ENCODE measurements around the gene GRAMD1B.

GRAMD1B gene

GRCh38 chr11:123494195-123495050 lies 64.4 kb downstream of the GRAMD1B start:
- Histone ChIP-seq H3K4me3 (replicated peaks; ENCODE audit: low read depth, low read length) (no peak overlapping the region), H3K36me3 (ENCODE audit: control insufficient read depth, insufficient read depth, low read length) (no peaks in the 10 kb centered on the region), H3K27me3 (replicated peaks; ENCODE audit: control insufficient read depth, insufficient read depth, low read length) (no peaks in the 10 kb centered on the region)
- no peak for DNase-seq (ENCODE audit: extremely low read depth, insufficient read length)
- TF ChIP-seq CTCF (IDR thresholded peaks at IDR 0.05; ENCODE audit: insufficient read depth, low read length, poor library complexity, severe bottlenecking) = no peak

GRCh38 chr11:123504401-123504800 lies 74.3 kb downstream of the GRAMD1B start:
- H3K4me3 ChIP-seq (replicated peaks; ENCODE audit: low read depth, low read length) = no peak overlapping the region
- TF ChIP-seq CTCF (IDR thresholded peaks at IDR 0.05; ENCODE audit: insufficient read depth, low read length, poor library complexity, severe bottlenecking) = no peak
- no peak for DNase-seq (ENCODE audit: extremely low read depth, insufficient read length)
- no peaks in the 10 kb centered on the region for H3K27me3 ChIP-seq (replicated peaks; ENCODE audit: control insufficient read depth, insufficient read depth, low read length)
- no peaks in the 10 kb centered on the region for H3K36me3 ChIP-seq (ENCODE audit: control insufficient read depth, insufficient read depth, low read length)

- no peak for TF ChIP-seq CTCF (IDR thresholded peaks at IDR 0.05; ENCODE audit: insufficient read depth, low read length, poor library complexity, severe bottlenecking)
- Histone ChIP-seq H3K4me3 (replicated peaks; ENCODE audit: low read depth, low read length) (no peak overlapping the region), H3K36me3 (ENCODE audit: control insufficient read depth, insufficient read depth, low read length) (no peaks in the 10 kb centered on the region), H3K27me3 (replicated peaks; ENCODE audit: control insufficient read depth, insufficient read depth, low read length) (no peaks in the 10 kb centered on the region)
- no peak for DNase-seq (ENCODE audit: extremely low read depth, insufficient read length)
Measured at GRCh38 chr11:123505546-123506299, 75.7 kb downstream of the GRAMD1B start.

GRCh38 chr11:123507043-123507442 lies 77.0 kb downstream of the GRAMD1B start:
- no peak overlapping the region for H3K4me3 ChIP-seq (replicated peaks; ENCODE audit: low read depth, low read length)
- DNase-seq (ENCODE audit: extremely low read depth, insufficient read length) = no peak
- H3K36me3 ChIP-seq (ENCODE audit: control insufficient read depth, insufficient read depth, low read length) = no peaks in the 10 kb centered on the region
- no peak for TF ChIP-seq CTCF (IDR thresholded peaks at IDR 0.05; ENCODE audit: insufficient read depth, low read length, poor library complexity, severe bottlenecking)
- H3K27me3 ChIP-seq (replicated peaks; ENCODE audit: control insufficient read depth, insufficient read depth, low read length) = no peaks in the 10 kb centered on the region

GRCh38 chr11:123509737-123510578 lies 79.9 kb downstream of the GRAMD1B start:
- Histone ChIP-seq H3K27me3 (replicated peaks; ENCODE audit: control insufficient read depth, insufficient read depth, low read length) (no peaks in the 10 kb centered on the region), H3K4me3 (replicated peaks; ENCODE audit: low read depth, low read length) (no peak overlapping the region), H3K36me3 (ENCODE audit: control insufficient read depth, insufficient read depth, low read length) (no peaks in the 10 kb centered on the region)
- no peak for DNase-seq (ENCODE audit: extremely low read depth, insufficient read length)
- TF ChIP-seq CTCF (IDR thresholded peaks at IDR 0.05; ENCODE audit: insufficient read depth, low read length, poor library complexity, severe bottlenecking) = no peak

All from GM06990 (cell line).